A549 (cell line): Measurements from ENCODE around the gene ZSCAN18. TPM values are rescaled to one million over a fixed set of nuclear protein-coding genes. Genes with fewer than 3 reads are reported as not detected.

Experiments
- ATAC-seq, 2 experiments: fragments of 200-7000 bp in 1 of 2; fragments of >200 bp in 1 of 2; cut with Nextera tagmentation in 1 of 2; cut with Tn5 transposase in 1 of 2; 3 replicates each; pipeline versions ENCODE4 v1.8.0 to v1.9.1; 2018 to 2020; ENCODE audit warnings: mild to moderate bottlenecking in 1 of 2, moderate library complexity in 1 of 2
- CTCF ChIA-PET: fragments of 300-600 bp; sonication (Branson Sonifier 250); formaldehyde crosslinking; extraction: SDS; loops from one replicate; lab custom pipeline; 2021; ENCODE audit warnings: antibody characterized with exemption, inconsistent platforms; lab: Yijun Ruan, JAX
- POLR2A ChIA-PET: fragments of 350-600 bp; formaldehyde crosslinking; extraction: SDS; loops from one replicate; lab custom pipeline; 2021; ENCODE audit warnings: antibody characterized with exemption, inconsistent platforms; lab: Yijun Ruan, JAX
- DNase-seq, 2 experiments: peaks; one replicate each; pipeline versions ENCODE4 v3.0.0 to v3.0.0-alpha.2; 2011 to 2016; ENCODE audit warnings: low read depth in 1 of 2, low spot score in 1 of 2
- FAIRE-seq: peaks from 2 replicates; lab custom pipeline; 2011; peaks lifted over from hg19 to GRCh38; lab: Jason Lieb, UNC
- H3K27ac ChIP-seq, 2 experiments: fragments of >200 bp; sonication (Bioruptor Twin); formaldehyde crosslinking; 3 replicates each; pipeline ENCODE4 v1.5.1; 2016 to 2017
- H3K4me1 ChIP-seq: fragments of >200 bp; sonication (Bioruptor Twin); formaldehyde crosslinking; 3 replicates; pipeline ENCODE4 v1.6.1; 2016
- H3K4me2 ChIP-seq: fragments of >200 bp; sonication (Bioruptor Twin); formaldehyde crosslinking; 3 replicates; pipeline ENCODE4 v1.6.1; 2016
- H3K4me3 ChIP-seq: fragments of >200 bp; sonication (Bioruptor Twin); formaldehyde crosslinking; 3 replicates; pipeline ENCODE4 v1.5.1; 2016
- H3K9me3 ChIP-seq: fragments of >200 bp; sonication (Bioruptor Twin); formaldehyde crosslinking; 3 replicates; pipeline ENCODE4 v1.6.1; 2016
- CBX8 ChIP-seq: fragments of 200-600 bp; sonication (generic); IDR thresholded peaks from 2 replicates; pipeline ENCODE4 v1.6.1; 2016
- EHF ChIP-seq: fragments of 250-450 bp; sonication (Bioruptor Pico); IDR thresholded peaks from 2 replicates; pipeline ENCODE4 v1.5.0; 2020; ENCODE audit warnings: mild to moderate bottlenecking
- EHMT2 ChIP-seq: fragments of 200-600 bp; sonication (generic); IDR thresholded peaks from 2 replicates; pipeline ENCODE4 v1.6.1; 2016; ENCODE audit warnings: antibody characterized with exemption, low read depth, mild to moderate bottlenecking, moderate library complexity
- EP300 ChIP-seq, 2 experiments: fragments of >200 bp; sonication (Bioruptor Twin); formaldehyde crosslinking; IDR thresholded peaks; 2 replicates in 1 of 2; 3 replicates in 1 of 2; pipeline ENCODE4 v1.6.1; 2016 to 2017
- ESRRA ChIP-seq: fragments of 150-350 bp; IDR thresholded peaks from 2 replicates; pipeline ENCODE4 v1.6.1; 2014; ENCODE audit warnings: mild to moderate bottlenecking, low read length, borderline replicate concordance
- FOSL2 ChIP-seq, 2 experiments: fragments of 450-650 bp in 1 of 2; fragments of >200 bp in 1 of 2; sonication (Bioruptor Twin) in 1 of 2; formaldehyde crosslinking; IDR thresholded peaks; 2 replicates each; pipeline versions ENCODE4 v1.5.0 to v1.6.1; 2016 to 2020; ENCODE audit warnings: mild to moderate bottlenecking in 1 of 2, moderate library complexity in 1 of 2
- HOXB13 ChIP-seq: fragments of 250-450 bp; sonication (Bioruptor Pico); IDR thresholded peaks from 2 replicates; pipeline ENCODE4 v1.5.0; 2020; ENCODE audit warnings: low read depth, mild to moderate bottlenecking, moderate library complexity
- HOXB5 ChIP-seq: fragments of 250-450 bp; sonication (Bioruptor Pico); IDR thresholded peaks from 2 replicates; pipeline ENCODE4 v1.5.0; 2020; ENCODE audit warnings: mild to moderate bottlenecking, moderate library complexity
- JUN ChIP-seq, 2 experiments: fragments of >200 bp; sonication (Bioruptor Twin); formaldehyde crosslinking; IDR thresholded peaks; 2 replicates in 1 of 2; 3 replicates in 1 of 2; pipeline ENCODE4 v1.6.1; 2016 to 2017
- JUNB ChIP-seq: fragments of >200 bp; sonication (Bioruptor Twin); formaldehyde crosslinking; IDR thresholded peaks from 2 replicates; pipeline ENCODE4 v1.6.1; 2016
- KDM1A ChIP-seq: fragments of 200-600 bp; sonication (generic); IDR thresholded peaks from 2 replicates; pipeline ENCODE4 v1.6.1; 2016; ENCODE audit warnings: low read depth, mild to moderate bottlenecking
- MAFK ChIP-seq: fragments of 450-650 bp; IDR thresholded peaks from 2 replicates; pipeline ENCODE4 v1.6.1; 2014; ENCODE audit not compliant: partially characterized antibody
- PHF8 ChIP-seq: fragments of 200-600 bp; sonication (generic); IDR thresholded peaks from 2 replicates; pipeline ENCODE4 v1.6.1; 2016; ENCODE audit warnings: low read depth, mild to moderate bottlenecking, antibody characterized with exemption, moderate library complexity, borderline replicate concordance
- POLR2AphosphoS2 ChIP-seq: conservative IDR thresholded peaks from 2 replicates; pipeline ENCODE4 v1.6.1; 2012; ENCODE audit warnings: low read length, improper control_type of control experiment, inconsistent platforms
- RAD21 ChIP-seq, 2 experiments: fragments of >200 bp in 1 of 2; sonication (Bioruptor Twin) in 1 of 2; formaldehyde crosslinking in 1 of 2; IDR thresholded peaks in 1 of 2; conservative IDR thresholded peaks in 1 of 2; 2 replicates in 1 of 2; 3 replicates in 1 of 2; pipeline ENCODE4 v1.6.1; 2012 to 2018; ENCODE audit warnings: inconsistent platforms in 1 of 2
- RNF2 ChIP-seq: fragments of 200-600 bp; sonication (generic); IDR thresholded peaks from 2 replicates; pipeline ENCODE4 v1.6.1; 2016; ENCODE audit warnings: low read depth, mild to moderate bottlenecking, antibody characterized with exemption, moderate library complexity, borderline replicate concordance
- TFCP2L1 ChIP-seq: fragments of 250-450 bp; sonication (Bioruptor Pico); IDR thresholded peaks from 2 replicates; pipeline ENCODE4 v1.5.0; 2021; ENCODE audit warnings: mild to moderate bottlenecking
- TP53 ChIP-seq: fragments of 250-450 bp; sonication (Bioruptor Pico); IDR thresholded peaks from 2 replicates; pipeline ENCODE4 v1.5.0; 2021; ENCODE audit warnings: mild to moderate bottlenecking, moderate library complexity
- ZFP36 ChIP-seq: fragments of 450-650 bp; IDR thresholded peaks from 2 replicates; pipeline ENCODE4 v1.6.1; 2014; ENCODE audit warnings: borderline replicate concordance; ENCODE audit not compliant: partially characterized antibody
- ZNF302 ChIP-seq: fragments of 250-450 bp; sonication (Bioruptor Pico); IDR thresholded peaks from 2 replicates; pipeline ENCODE4 v1.9.0; 2021; ENCODE audit warnings: inconsistent platforms, mild to moderate bottlenecking, moderate library complexity
- WGBS: methylation state at CpG from one replicate; pipeline ENCODE4 v1.1.6; 2017; ENCODE audit errors: missing lambda C conversion rate; 5-methylcytosine and 5-hydroxymethylcytosine counted together
- polyA plus RNA-seq, 4 experiments: library from polyadenylated mRNA; depleted of rRNA in 3 of 4; stranded (reverse); fragments of >200 nt; fragmentation: RNase III in 1 of 4; extraction: RNeasy Plus Mini Kit Qiagen cat#74134 plus additional on column Dnase treatment in 1 of 4; gene quantifications; 2 replicates in 3 of 4; 3 replicates in 1 of 4; pipeline ENCODE4 v1.2.3, GENCODE V29; 2011 to 2017
- TF ChIP-seq, protein P1 (sequence below): fragments of 200-600 bp; sonication (generic); IDR thresholded peaks from 2 replicates; pipeline ENCODE4 v1.6.1; 2016; ENCODE audit warnings: antibody characterized with exemption, mild to moderate bottlenecking, moderate library complexity
- TF ChIP-seq, protein P2 (sequence below): fragments of 250-450 bp; sonication (Bioruptor Pico); IDR thresholded peaks from 2 replicates; pipeline ENCODE4 v1.5.0; 2021; ENCODE audit warnings: mild to moderate bottlenecking, moderate library complexity, borderline replicate concordance
- TF ChIP-seq, protein P3 (sequence below): fragments of >200 bp; sonication (Bioruptor Twin); formaldehyde crosslinking; IDR thresholded peaks from 2 replicates; pipeline ENCODE4 v1.6.1; 2016
- TF ChIP-seq, protein P4 (sequence below): IDR thresholded peaks from 2 replicates; pipeline ENCODE4 v1.6.1; 2012

Gene ZSCAN18
- polyA plus RNA-seq, 2 of the 4 experiments (the other 2 are of a cell fraction) = 2.3 to 2.9 TPM

DNA sequence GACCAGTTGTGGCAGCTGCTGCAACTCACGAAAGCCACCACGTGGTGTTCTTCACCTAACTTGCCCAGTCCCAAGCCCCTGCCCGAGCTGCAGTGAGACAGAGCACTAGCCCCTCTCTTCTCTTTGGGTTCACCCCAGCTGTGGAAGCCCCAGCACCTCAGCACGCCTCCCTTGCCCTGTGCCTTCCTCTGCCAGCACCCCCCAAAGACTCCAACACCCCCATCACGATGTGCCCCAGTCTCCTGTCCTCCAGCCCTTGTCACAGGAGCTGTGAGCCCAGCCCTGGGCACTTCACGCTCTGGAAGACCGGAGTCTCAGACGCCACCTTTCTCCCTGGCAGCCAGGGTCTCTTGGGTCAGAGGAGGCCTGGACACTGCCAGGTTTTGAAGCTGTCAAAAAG is 41.2 kb downstream of the ZSCAN18 start:
- H3K9me3 ChIP-seq = peaks cover 89% of the 10 kb centered on the region
- H3K4me3 ChIP-seq = no peak overlapping the region
- ATAC-seq (no peak), DNase-seq (no peak), FAIRE-seq (no peak)
- H3K4me1 ChIP-seq = no peaks in the 10 kb centered on the region
- no peak overlapping the region for H3K27ac ChIP-seq
- ChIA-PET CTCF (no interaction called here), POLR2A (no interaction called here)
- no peak overlapping the region for H3K4me2 ChIP-seq
- 10% methylated on average over 8 of the region's 8 CpGs for WGBS
- TF ChIP-seq KDM1A (no peak), EP300 (IDR thresholded peaks at IDR 0.05) (no peak), ZFP36 (no peak), ESRRA (no peak), TFCP2L1 (no peak), MAFK (no peak), CBX8 (no peak)
- TF ChIP-seq, protein P1, sequence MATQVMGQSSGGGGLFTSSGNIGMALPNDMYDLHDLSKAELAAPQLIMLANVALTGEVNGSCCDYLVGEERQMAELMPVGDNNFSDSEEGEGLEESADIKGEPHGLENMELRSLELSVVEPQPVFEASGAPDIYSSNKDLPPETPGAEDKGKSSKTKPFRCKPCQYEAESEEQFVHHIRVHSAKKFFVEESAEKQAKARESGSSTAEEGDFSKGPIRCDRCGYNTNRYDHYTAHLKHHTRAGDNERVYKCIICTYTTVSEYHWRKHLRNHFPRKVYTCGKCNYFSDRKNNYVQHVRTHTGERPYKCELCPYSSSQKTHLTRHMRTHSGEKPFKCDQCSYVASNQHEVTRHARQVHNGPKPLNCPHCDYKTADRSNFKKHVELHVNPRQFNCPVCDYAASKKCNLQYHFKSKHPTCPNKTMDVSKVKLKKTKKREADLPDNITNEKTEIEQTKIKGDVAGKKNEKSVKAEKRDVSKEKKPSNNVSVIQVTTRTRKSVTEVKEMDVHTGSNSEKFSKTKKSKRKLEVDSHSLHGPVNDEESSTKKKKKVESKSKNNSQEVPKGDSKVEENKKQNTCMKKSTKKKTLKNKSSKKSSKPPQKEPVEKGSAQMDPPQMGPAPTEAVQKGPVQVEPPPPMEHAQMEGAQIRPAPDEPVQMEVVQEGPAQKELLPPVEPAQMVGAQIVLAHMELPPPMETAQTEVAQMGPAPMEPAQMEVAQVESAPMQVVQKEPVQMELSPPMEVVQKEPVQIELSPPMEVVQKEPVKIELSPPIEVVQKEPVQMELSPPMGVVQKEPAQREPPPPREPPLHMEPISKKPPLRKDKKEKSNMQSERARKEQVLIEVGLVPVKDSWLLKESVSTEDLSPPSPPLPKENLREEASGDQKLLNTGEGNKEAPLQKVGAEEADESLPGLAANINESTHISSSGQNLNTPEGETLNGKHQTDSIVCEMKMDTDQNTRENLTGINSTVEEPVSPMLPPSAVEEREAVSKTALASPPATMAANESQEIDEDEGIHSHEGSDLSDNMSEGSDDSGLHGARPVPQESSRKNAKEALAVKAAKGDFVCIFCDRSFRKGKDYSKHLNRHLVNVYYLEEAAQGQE = no peak
- TF ChIP-seq, protein P2, sequence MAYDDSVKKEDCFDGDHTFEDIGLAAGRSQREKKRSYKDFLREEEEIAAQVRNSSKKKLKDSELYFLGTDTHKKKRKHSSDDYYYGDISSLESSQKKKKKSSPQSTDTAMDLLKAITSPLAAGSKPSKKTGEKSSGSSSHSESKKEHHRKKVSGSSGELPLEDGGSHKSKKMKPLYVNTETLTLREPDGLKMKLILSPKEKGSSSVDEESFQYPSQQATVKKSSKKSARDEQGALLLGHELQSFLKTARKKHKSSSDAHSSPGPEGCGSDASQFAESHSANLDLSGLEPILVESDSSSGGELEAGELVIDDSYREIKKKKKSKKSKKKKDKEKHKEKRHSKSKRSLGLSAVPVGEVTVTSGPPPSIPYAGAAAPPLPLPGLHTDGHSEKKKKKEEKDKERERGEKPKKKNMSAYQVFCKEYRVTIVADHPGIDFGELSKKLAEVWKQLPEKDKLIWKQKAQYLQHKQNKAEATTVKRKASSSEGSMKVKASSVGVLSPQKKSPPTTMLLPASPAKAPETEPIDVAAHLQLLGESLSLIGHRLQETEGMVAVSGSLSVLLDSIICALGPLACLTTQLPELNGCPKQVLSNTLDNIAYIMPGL (CRISPR knock-in tag) = no peak
- TF ChIP-seq, protein P3, sequence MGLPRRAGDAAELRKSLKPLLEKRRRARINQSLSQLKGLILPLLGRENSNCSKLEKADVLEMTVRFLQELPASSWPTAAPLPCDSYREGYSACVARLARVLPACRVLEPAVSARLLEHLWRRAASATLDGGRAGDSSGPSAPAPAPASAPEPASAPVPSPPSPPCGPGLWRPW = no peak

DNA sequence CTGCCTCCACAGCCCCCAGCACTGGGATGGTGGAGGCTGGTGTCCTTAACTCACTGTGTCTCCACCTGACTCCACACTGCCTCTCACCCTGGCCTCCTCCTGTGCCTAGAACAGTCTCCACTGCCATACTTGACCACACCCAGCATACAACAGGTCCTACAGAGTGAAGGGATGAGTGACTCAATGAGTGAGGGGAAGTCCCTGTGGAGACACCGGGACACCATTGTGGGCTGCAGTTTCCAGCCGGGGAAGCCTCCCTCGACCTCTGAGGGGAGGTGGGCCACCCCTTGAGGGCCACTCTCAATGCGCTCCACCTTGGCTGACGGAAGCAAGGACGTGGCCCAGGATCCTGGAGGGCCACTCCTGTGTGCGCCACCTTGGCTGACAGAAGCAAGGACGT is 41.8 kb downstream of the ZSCAN18 start:
- ATAC-seq (no peak), DNase-seq (no peak), FAIRE-seq (no peak)
- Histone ChIP-seq H3K4me3 (no peak overlapping the region), H3K27ac (no peak overlapping the region), H3K4me1 (no peaks in the 10 kb centered on the region), H3K9me3 (peaks cover 89% of the 10 kb centered on the region), H3K4me2 (no peak overlapping the region)
- WGBS = 13% methylated on average over 6 of the region's 8 CpGs
- ChIA-PET CTCF (no interaction called here), POLR2A (no interaction called here)
- TF ChIP-seq EHF (CRISPR knock-in tag) = no peak
- TF ChIP-seq, protein P4, sequence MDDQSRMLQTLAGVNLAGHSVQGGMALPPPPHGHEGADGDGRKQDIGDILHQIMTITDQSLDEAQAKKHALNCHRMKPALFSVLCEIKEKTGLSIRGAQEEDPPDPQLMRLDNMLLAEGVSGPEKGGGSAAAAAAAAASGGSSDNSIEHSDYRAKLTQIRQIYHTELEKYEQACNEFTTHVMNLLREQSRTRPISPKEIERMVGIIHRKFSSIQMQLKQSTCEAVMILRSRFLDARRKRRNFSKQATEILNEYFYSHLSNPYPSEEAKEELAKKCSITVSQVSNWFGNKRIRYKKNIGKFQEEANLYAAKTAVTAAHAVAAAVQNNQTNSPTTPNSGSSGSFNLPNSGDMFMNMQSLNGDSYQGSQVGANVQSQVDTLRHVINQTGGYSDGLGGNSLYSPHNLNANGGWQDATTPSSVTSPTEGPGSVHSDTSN = no peak
- TF ChIP-seq POLR2AphosphoS2 = no peak
- TF ChIP-seq, protein P2 (CRISPR knock-in tag) = no peak
- TF ChIP-seq JUN (IDR thresholded peaks at IDR 0.05) = no peak
- no peak for TF ChIP-seq HOXB5 (CRISPR knock-in tag)
- no peak for TF ChIP-seq EHMT2
- TF ChIP-seq, protein P1 = no peak
- TF ChIP-seq TP53 (CRISPR knock-in tag) = no peak
- TF ChIP-seq ZFP36 = no peak
- no peak for TF ChIP-seq RAD21 (conservative IDR thresholded peaks at IDR 0.05 in 1 of 2, IDR thresholded peaks at IDR 0.05 in 1 of 2)
- no peak for TF ChIP-seq JUNB
- TF ChIP-seq RNF2 = no peak
- TF ChIP-seq PHF8 = no peak
- TF ChIP-seq ZNF302 (CRISPR knock-in tag) = no peak
- no peak for TF ChIP-seq HOXB13 (CRISPR knock-in tag)
- no peak for TF ChIP-seq FOSL2 (IDR thresholded peaks at IDR 0.05)
- no peak for TF ChIP-seq FOSL2 (CRISPR knock-in tag; IDR thresholded peaks at IDR 0.05)
